BLaER1 (cell line): Measurements from ENCODE around the gene RNF220.

Experiments used
- H3K27ac ChIP-seq: shearing (Covaris generic); formaldehyde crosslinking; 2 replicates; pipeline ENCODE4 v1.8.1; 2022
- H3K27me3 ChIP-seq: shearing (Covaris generic); formaldehyde crosslinking; 2 replicates; pipeline ENCODE4 v1.8.1; 2022
- H3K36me3 ChIP-seq: shearing (Covaris generic); formaldehyde crosslinking; 2 replicates; pipeline ENCODE4 v1.8.1; 2022
- H3K4me1 ChIP-seq: shearing (Covaris generic); formaldehyde crosslinking; 2 replicates; pipeline ENCODE4 v1.8.1; 2022
- H3K4me2 ChIP-seq: shearing (Covaris generic); formaldehyde crosslinking; 2 replicates; pipeline ENCODE4 v1.8.1; 2022
- H3K4me3 ChIP-seq: shearing (Covaris generic); formaldehyde crosslinking; 2 replicates; pipeline ENCODE4 v1.8.1; 2022
- H3K9ac ChIP-seq: shearing (Covaris generic); formaldehyde crosslinking; 2 replicates; pipeline ENCODE4 v1.8.1; 2022
- H3K9me3 ChIP-seq: shearing (Covaris generic); formaldehyde crosslinking; 2 replicates; pipeline ENCODE4 v1.8.1; 2022
- H4K20me1 ChIP-seq: shearing (Covaris generic); formaldehyde crosslinking; 2 replicates; pipeline ENCODE4 v1.8.1; 2022
- Cebpa-rat ChIP-seq: shearing (Covaris generic); IDR thresholded peaks from 2 replicates; pipeline ENCODE4 v1.8.1; 2022

Gene RNF220

DNA sequence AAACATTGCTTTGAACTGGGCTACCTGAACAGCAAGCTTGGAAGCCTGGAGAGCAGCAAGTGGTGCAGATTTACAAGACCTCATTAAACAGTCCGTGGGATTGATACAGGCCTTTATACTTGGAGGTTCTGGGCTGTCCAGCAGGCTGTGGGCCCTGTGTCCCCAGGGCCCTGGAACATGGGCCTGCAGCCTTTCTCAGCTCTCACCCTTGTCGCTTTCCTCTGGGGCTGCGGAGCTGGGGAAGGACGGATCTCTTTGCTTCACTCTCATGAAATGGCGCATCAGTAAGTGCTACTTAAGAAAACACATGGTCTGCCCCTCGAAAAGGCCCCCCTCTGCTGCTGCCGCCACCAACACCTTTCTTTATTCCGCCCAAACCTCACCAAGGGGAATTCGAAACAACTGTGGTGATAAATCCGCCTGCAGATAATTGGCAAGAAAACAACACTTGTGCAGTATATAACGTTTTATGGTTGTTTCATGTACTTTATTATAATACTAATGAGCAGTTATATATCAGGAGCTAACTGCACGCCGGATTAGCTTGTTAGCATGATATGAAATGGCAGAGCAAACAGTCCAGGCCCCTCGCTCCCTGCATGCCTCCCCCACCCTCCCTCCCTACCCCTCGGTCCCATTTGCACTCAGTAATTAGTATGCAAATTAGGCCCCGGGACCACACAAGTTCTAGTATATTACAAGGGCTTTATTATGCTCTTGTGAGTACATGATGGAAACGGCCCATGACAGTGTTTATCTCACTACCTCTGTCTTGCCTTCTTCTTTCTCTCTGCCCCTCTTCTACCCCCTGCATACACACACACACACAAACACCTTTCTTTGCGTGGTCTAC is 131.5 kb downstream of the RNF220 start:
- H3K9ac ChIP-seq: no peak overlapping the region
- no peaks in the 10 kb centered on the region for H4K20me1 ChIP-seq
- no peak for TF ChIP-seq Cebpa-rat
- H3K36me3 ChIP-seq: no peaks in the 10 kb centered on the region
- H3K4me3 ChIP-seq: no peak overlapping the region
- H3K4me1 ChIP-seq: no peaks in the 10 kb centered on the region
- H3K27ac ChIP-seq: no peak overlapping the region
- H3K27me3 ChIP-seq: no peaks in the 10 kb centered on the region
- no peaks in the 10 kb centered on the region for H3K9me3 ChIP-seq
- no peak overlapping the region for H3K4me2 ChIP-seq

DNA sequence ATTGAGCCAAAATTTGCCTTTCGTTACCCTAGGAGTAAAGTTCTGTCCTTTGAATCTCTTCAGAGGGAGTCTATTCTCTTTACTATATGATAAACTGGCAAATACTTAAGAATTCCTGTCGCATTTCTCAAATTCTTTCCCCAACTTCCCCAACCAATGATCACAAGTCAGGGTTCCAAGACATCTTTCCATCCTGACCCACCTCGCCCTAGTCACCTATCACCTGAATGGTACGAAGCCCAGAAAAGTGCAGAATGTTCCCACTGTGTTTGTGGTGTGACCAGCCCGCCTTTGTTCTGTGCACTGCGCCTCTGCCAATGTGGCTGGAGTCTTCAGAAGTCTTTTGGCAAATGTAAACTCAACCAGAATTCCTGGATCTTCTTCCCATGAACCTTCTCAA is 132.5 kb downstream of the RNF220 start:
- Histone ChIP-seq H3K36me3 (no peaks in the 10 kb centered on the region), H3K27ac (no peak overlapping the region), H3K9me3 (no peaks in the 10 kb centered on the region), H3K4me2 (no peak overlapping the region), H4K20me1 (no peaks in the 10 kb centered on the region), H3K9ac (no peak overlapping the region), H3K4me1 (no peaks in the 10 kb centered on the region), H3K4me3 (no peak overlapping the region), H3K27me3 (no peaks in the 10 kb centered on the region)
- TF ChIP-seq Cebpa-rat: no peak

DNA sequence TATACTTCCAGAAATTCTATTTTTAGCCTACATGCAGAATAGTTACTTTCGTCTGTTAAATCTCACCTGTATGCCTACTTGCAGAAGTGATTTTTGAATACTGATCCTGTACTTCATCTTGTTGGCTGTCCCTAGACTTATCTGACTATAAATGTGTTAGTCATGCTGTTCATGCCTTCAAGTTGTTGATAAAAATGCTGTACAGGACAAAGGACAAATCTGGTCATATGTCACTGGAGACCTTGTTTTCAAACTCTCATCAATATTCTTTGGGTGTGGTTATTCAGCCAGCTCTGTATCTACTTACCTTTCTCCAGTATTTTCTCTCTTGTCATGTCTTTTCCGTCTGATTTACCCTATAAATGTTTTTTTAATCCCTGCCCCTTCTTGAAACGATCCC is 132.9 kb downstream of the RNF220 start:
- Histone ChIP-seq H3K36me3 (no peaks in the 10 kb centered on the region), H3K4me3 (no peak overlapping the region), H3K9ac (no peak overlapping the region), H3K4me2 (no peak overlapping the region), H3K9me3 (no peaks in the 10 kb centered on the region), H3K27ac (no peak overlapping the region), H4K20me1 (no peaks in the 10 kb centered on the region), H3K4me1 (no peaks in the 10 kb centered on the region), H3K27me3 (no peaks in the 10 kb centered on the region)
- TF ChIP-seq Cebpa-rat: no peak

DNA sequence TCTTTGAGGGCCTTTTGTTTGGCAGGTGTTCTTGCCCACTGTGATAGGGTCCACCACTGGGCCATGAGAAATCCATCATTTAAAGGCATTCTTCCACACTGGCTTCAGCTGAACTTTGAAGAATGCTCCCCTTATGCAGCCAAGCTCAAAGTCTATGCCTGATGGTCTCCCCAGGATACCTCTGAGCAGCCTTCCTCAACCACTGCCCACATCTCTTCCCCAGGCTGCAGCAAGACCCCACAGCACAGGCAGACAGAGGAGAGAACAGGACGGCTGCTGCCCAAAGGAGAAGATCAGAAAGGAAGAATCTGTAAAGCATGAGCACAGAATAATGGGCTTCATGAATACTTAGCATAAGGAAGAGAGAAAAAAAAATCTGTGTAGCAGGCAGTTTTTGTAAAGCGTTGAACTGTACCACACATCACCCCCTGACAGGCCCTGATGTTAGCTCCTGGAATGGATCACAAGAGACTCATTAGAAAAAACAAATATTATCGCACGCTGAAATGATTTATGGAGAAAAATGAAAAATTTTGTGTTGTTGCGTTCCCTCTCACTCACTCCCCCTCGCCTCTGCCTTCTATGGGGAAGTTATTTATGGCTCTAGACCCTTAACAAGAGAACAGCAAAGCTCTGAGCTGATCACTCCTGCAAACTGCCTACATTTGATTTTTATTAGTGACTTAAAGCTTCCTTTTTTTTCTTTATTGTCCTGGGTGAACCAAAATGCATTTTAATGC is 135.1 kb downstream of the RNF220 start:
- TF ChIP-seq Cebpa-rat: no peak
- Histone ChIP-seq H3K9me3 (no peaks in the 10 kb centered on the region), H3K4me1 (no peaks in the 10 kb centered on the region), H3K4me2 (no peak overlapping the region), H3K36me3 (no peaks in the 10 kb centered on the region), H3K4me3 (no peak overlapping the region), H3K27ac (no peak overlapping the region), H3K9ac (no peak overlapping the region), H3K27me3 (no peaks in the 10 kb centered on the region), H4K20me1 (no peaks in the 10 kb centered on the region)

DNA sequence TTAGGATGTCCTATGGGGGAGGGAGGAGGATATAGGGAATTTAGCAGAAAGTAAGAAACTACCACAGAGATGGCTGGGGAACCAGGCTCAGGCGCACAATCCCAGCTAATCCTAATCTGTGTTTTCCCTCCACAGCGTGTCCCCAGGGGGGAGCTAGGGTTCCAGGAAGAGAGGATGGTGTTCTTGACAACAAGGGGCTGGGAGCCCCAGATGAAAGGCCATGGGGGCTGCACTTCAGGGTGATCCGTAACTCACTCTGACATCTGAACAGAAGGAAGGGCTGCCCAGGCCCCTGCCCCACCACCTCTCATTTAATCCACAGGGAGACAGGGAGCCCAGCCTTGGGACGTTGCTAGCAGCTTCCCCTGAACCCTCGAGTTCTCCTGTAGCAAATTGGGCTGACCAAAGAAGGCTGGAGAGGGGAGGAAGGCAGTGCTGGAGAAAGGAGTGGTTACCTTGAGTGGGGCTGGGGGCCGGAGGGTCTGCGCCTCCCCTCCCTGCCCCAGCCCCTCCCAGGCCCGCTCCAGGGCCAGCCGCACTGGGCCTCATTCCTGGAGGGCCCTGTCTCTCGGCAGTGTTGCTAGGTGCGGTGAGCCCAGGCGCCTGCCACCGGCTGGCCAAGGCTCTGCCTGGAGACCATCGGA is 137.5 kb downstream of the RNF220 start:
- Histone ChIP-seq H3K27ac (no peak overlapping the region), H3K36me3 (no peaks in the 10 kb centered on the region)

DNA sequence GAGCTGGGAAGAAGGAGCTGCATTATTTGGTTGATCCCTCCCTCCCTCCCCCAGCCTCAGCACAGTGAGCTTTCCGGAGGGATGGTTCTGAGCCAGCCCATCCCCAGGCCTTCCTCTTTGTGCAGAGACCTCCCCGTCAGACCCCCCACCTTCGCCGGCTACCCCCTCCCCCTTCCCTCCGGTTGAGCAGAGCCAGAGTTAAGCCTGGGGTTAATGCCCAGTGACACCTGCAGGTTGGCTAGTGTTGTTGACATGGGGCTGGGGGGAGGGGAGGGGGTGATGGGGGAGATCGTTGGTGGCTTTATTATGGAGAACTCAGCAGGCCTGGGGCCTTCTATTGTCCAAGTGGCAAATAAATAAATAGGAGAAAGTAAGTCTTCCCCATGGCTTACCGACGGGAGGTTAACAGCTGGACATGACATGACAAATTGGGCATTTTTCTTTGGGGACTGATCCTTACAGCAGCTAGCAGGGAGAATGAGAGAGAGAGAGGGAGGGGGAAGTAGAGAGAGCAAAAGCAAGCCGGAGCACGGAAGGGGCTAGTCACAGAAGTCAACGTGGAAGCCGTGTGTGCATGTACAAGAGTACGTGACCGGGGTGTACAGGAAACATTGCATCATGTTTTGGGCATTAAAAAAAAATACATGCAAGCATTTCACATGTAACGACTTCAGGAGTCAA is 138.1 kb downstream of the RNF220 start:
- H3K4me3 ChIP-seq: no peak overlapping the region
- H3K9ac ChIP-seq: no peak overlapping the region
- no peak for TF ChIP-seq Cebpa-rat
- no peaks in the 10 kb centered on the region for H3K27me3 ChIP-seq
- no peaks in the 10 kb centered on the region for H3K9me3 ChIP-seq
- H3K36me3 ChIP-seq: no peaks in the 10 kb centered on the region
- no peaks in the 10 kb centered on the region for H4K20me1 ChIP-seq
- no peaks in the 10 kb centered on the region for H3K4me1 ChIP-seq
- H3K4me2 ChIP-seq: no peak overlapping the region
- H3K27ac ChIP-seq: no peak overlapping the region

More for the DNA sequence above, 137.5 kb downstream of the RNF220 start:
- Histone ChIP-seq H3K4me3 (no peak overlapping the region), H3K9me3 (no peaks in the 10 kb centered on the region), H3K4me1 (no peaks in the 10 kb centered on the region), H3K4me2 (no peak overlapping the region), H3K27me3 (no peaks in the 10 kb centered on the region), H3K9ac (no peak overlapping the region), H4K20me1 (no peaks in the 10 kb centered on the region)
- TF ChIP-seq Cebpa-rat: no peak

DNA sequence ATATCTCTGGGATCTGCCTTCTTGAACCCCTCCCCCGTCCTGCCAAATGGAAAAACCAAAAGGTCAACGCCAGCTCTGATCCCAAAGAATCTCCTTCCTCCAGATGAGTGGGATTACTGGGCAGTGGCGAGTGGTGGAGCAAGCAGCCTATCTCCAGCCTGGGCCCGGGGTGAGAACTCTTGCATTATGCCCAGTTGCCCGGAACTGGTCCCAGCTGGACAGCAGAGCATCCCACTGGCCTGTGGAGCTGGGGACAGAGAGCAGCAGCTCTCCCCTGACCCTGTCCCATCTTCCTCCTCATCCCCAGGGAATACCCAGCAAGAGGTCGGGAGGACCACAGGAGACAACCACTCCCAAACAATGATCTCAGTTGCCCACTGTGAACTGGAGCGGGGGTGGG is 138.7 kb downstream of the RNF220 start:
- no peak overlapping the region for H3K4me3 ChIP-seq
- no peaks in the 10 kb centered on the region for H3K36me3 ChIP-seq
- no peaks in the 10 kb centered on the region for H3K4me1 ChIP-seq
- no peaks in the 10 kb centered on the region for H4K20me1 ChIP-seq
- H3K27ac ChIP-seq: no peak overlapping the region
- no peaks in the 10 kb centered on the region for H3K27me3 ChIP-seq
- TF ChIP-seq Cebpa-rat: no peak
- no peak overlapping the region for H3K9ac ChIP-seq
- no peak overlapping the region for H3K4me2 ChIP-seq
- H3K9me3 ChIP-seq: no peaks in the 10 kb centered on the region

DNA sequence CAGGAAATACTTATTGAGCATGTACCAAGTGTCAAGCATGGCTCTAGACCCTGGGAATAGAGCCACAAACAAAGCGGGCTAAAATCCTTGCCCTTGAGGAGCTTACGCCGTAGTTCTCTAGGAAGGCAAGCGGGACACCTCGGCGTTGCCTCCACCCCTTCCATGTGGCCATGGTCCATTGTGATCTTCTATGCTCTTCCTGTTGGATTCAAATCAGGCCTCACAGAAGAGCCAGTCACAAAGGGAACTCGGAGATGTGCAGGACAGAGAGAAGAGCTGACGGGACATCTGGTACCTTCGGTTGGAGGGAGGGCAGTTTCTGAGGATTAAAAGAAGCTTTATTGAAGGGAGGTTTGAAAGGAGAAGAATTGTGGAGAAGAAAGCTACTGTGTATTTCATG is 139.9 kb downstream of the RNF220 start:
- Histone ChIP-seq H3K27me3 (no peaks in the 10 kb centered on the region), H3K36me3 (no peaks in the 10 kb centered on the region), H4K20me1 (no peaks in the 10 kb centered on the region), H3K4me3 (no peak overlapping the region), H3K9ac (no peak overlapping the region), H3K9me3 (no peaks in the 10 kb centered on the region), H3K4me1 (no peaks in the 10 kb centered on the region), H3K27ac (no peak overlapping the region), H3K4me2 (no peak overlapping the region)
- TF ChIP-seq Cebpa-rat: no peak

DNA sequence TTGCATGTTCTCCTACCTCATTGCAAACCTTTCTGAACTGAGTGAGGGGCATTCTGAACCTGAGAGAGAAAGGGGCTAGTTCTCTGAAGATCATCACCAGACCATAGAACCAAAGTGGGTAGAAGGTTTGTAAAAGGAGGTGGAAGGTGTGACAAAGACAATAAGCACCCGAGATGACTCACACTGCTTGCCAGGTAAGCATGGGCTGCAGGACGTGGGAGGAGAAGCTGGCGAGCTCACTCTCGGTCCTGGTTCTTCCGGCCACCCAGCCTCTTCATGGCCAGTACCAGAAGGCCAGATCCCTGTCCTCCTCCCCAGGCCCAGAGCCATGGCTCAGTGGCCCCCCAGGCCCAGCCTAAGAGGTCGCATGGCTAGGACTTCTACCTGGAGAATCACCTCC is 140.9 kb downstream of the RNF220 start:
- Histone ChIP-seq H3K9ac (no peak overlapping the region), H3K4me2 (no peak overlapping the region), H3K4me3 (no peak overlapping the region), H3K9me3 (no peaks in the 10 kb centered on the region), H3K36me3 (no peaks in the 10 kb centered on the region), H3K27ac (no peak overlapping the region), H3K4me1 (no peaks in the 10 kb centered on the region), H3K27me3 (no peaks in the 10 kb centered on the region), H4K20me1 (no peaks in the 10 kb centered on the region)
- no peak for TF ChIP-seq Cebpa-rat
